Gastrocnemius medialis (tissue), 4 donors: ENCODE measurements around the gene CCNT2. TPM values are rescaled to one million over a fixed set of nuclear protein-coding genes. Genes with fewer than 3 reads are reported as not detected.

Experiments
- ATAC-seq, 2 donors: fragments of 150-250 bp; one replicate each; pipeline ENCODE4 v1.9.1; 2016
- DNase-seq, 2 donors: peaks; one replicate each; pipeline ENCODE4 v3.0.0-alpha.2; 2019
- H3K27ac ChIP-seq, 4 donors: fragments of 200-600 bp; sonication (generic); 1 replicate in 1 of 4; 2 replicates in 3 of 4; pipeline ENCODE4 v1.5.1; 2016 to 2018; ENCODE audit warnings: mild to moderate bottlenecking in 2 of 4, moderate library complexity in 1 of 4
- H3K27me3 ChIP-seq, 3 donors: fragments of 200-600 bp; sonication (generic) in 2 of 3; 1 replicate in 1 of 3; 2 replicates in 2 of 3; pipeline versions ENCODE4 v1.5.1 to v1.6.0; 2016 to 2019; ENCODE audit warnings: mild to moderate bottlenecking in 1 of 3, moderate library complexity in 1 of 3
- H3K36me3 ChIP-seq, 2 donors: fragments of 200-600 bp; sonication (generic) in 1 of 2; one replicate each; pipeline ENCODE4 v1.5.1; 2017 to 2018
- H3K4me1 ChIP-seq, 2 donors: fragments of 200-600 bp; sonication (generic) in 1 of 2; one replicate each; pipeline ENCODE4 v1.5.1; 2016 to 2017; ENCODE audit warnings: mild to moderate bottlenecking in 2 of 2
- H3K4me3 ChIP-seq, 4 donors: fragments of 200-600 bp; sonication (generic) in 3 of 4; 1 replicate in 1 of 4; 2 replicates in 3 of 4; pipeline ENCODE4 v1.5.1; 2016 to 2019; ENCODE audit warnings: mild to moderate bottlenecking in 2 of 4
- H3K9me3 ChIP-seq, 3 donors: fragments of 200-600 bp; sonication (generic) in 2 of 3; 1 replicate in 1 of 3; 2 replicates in 2 of 3; pipeline ENCODE4 v1.5.1; 2016 to 2019
- CTCF ChIP-seq, 5 experiments: fragments of 450-650 bp in 3 of 5; fragments of 200-600 bp in 2 of 5; sonication (generic) in 2 of 5; IDR thresholded peaks in 4 of 5; conservative IDR thresholded peaks in 1 of 5; 1 replicate in 4 of 5; 2 replicates in 1 of 5; pipeline ENCODE4 v1.5.1; 2016 to 2019; ENCODE audit warnings: antibody characterized with exemption in 5 of 5, mild to moderate bottlenecking in 3 of 5, moderate library complexity in 3 of 5
- POLR2A ChIP-seq, 2 donors: fragments of 450-650 bp; IDR thresholded peaks; one replicate each; pipeline ENCODE4 v1.6.1; 2017; ENCODE audit warnings: antibody characterized with exemption in 2 of 2, mild to moderate bottlenecking in 2 of 2, moderate library complexity in 2 of 2
- in situ Hi-C, 4 donors: fragments of 200-750 bp; cut with MboI; loops; one replicate each; pipeline versions ENCODE4 v1.15.0 to v1.8.0; 2017; ENCODE audit warnings: low sequenced_read_pairs in 4 of 4
- intact Hi-C: fragments of 100-400 bp; cut with DNase I; formaldehyde crosslinking; loops from one replicate; pipeline ENCODE4 v1.15.1; 2023; ENCODE audit warnings: low total_unique reads
- total RNA-seq, 4 donors: library from RNA; depleted of rRNA; stranded (reverse); fragments of >200 nt; gene quantifications; one replicate each; pipeline versions ENCODE4 v1.1.0 to v1.2.3, GENCODE V29; 2016

The CCNT2 gene
- total RNA-seq, 4 donors from 2014 or later = 11.6 to 28.4 (median 18.6) TPM

GRCh38 chr2:134934150-134934549 lies 15.5 kb downstream of the CCNT2 start:
- ATAC-seq (no peak), DNase-seq (no peak)
- H3K36me3 ChIP-seq = peaks cover 0 to 22% of the 10 kb centered on the region in 2 donors
- no peak overlapping the region for H3K27ac ChIP-seq
- intact Hi-C loops (loop anchor here (1.0 kb wide), 1 partner anchor 26 kb away; no protein-coding TSS in a partner anchor), in situ Hi-C loops (no loop called here)
- H3K27me3 ChIP-seq = no peaks in the 10 kb centered on the region
- TF ChIP-seq POLR2A (IDR thresholded peaks at IDR 0.05) (no peak), CTCF (IDR thresholded peaks at IDR 0.05 in 4 of 5, conservative IDR thresholded peaks at IDR 0.05 in 1 of 5) (no peak)
- peaks cover 32 to 44% of the 10 kb centered on the region in 2 donors for H3K4me1 ChIP-seq
- H3K4me3 ChIP-seq = no peak overlapping the region
- no peaks in the 10 kb centered on the region for H3K9me3 ChIP-seq

GRCh38 chr2:134934641-134935040 lies 16.0 kb downstream of the CCNT2 start:
- ATAC-seq (no peak), DNase-seq (no peak)
- Histone ChIP-seq H3K36me3 (peaks cover 0 to 27% of the 10 kb centered on the region in 2 donors), H3K4me3 (no peak overlapping the region), H3K27ac (no peak overlapping the region), H3K4me1 (peaks cover 32 to 41% of the 10 kb centered on the region in 2 donors), H3K9me3 (no peaks in the 10 kb centered on the region), H3K27me3 (no peaks in the 10 kb centered on the region)
- TF ChIP-seq POLR2A (IDR thresholded peaks at IDR 0.05) (no peak), CTCF (IDR thresholded peaks at IDR 0.05 in 4 of 5, conservative IDR thresholded peaks at IDR 0.05 in 1 of 5) (no peak)
- intact Hi-C loops = loop anchor here (1.0 kb wide), 1 partner anchor 26 kb away; no protein-coding TSS in a partner anchor
- in situ Hi-C loops = no loop called here

- Histone ChIP-seq H3K36me3 (peaks cover 0 to 46% of the 10 kb centered on the region in 2 donors), H3K4me3 (no peak overlapping the region), H3K9me3 (no peaks in the 10 kb centered on the region), H3K27me3 (no peaks in the 10 kb centered on the region), H3K27ac (no peak overlapping the region), H3K4me1 (peaks cover 32 to 33% of the 10 kb centered on the region in 2 donors)
- intact Hi-C loops (no loop called here), in situ Hi-C loops (no loop called here)
- no peak for TF ChIP-seq CTCF (IDR thresholded peaks at IDR 0.05 in 4 of 5, conservative IDR thresholded peaks at IDR 0.05 in 1 of 5)
- no peak for TF ChIP-seq POLR2A (IDR thresholded peaks at IDR 0.05)
- DNase-seq = no peak
- ATAC-seq = no peak
Observed at GRCh38 chr2:134936691-134937090, 18.1 kb downstream of the CCNT2 start.

- in situ Hi-C loops = no loop called here
- Histone ChIP-seq H3K9me3 (no peaks in the 10 kb centered on the region), H3K27me3 (no peaks in the 10 kb centered on the region), H3K27ac (no peak overlapping the region), H3K4me3 (no peak overlapping the region), H3K36me3 (peaks cover 0 to 71% of the 10 kb centered on the region in 2 donors), H3K4me1 (no peaks in the 10 kb centered on the region)
- ATAC-seq = no peak
- no peak for TF ChIP-seq CTCF (IDR thresholded peaks at IDR 0.05 in 4 of 5, conservative IDR thresholded peaks at IDR 0.05 in 1 of 5)
- TF ChIP-seq POLR2A (IDR thresholded peaks at IDR 0.05) = no peak
- no peak for DNase-seq
- intact Hi-C loops = no loop called here
Observed at GRCh38 chr2:134943540-134943939, 24.9 kb downstream of the CCNT2 start.

GRCh38 chr2:134944975-134945374 lies 26.4 kb downstream of the CCNT2 start:
- in situ Hi-C loops (no loop called here), intact Hi-C loops (no loop called here)
- DNase-seq = no peak
- TF ChIP-seq CTCF (IDR thresholded peaks at IDR 0.05 in 4 of 5, conservative IDR thresholded peaks at IDR 0.05 in 1 of 5) (no peak), POLR2A (IDR thresholded peaks at IDR 0.05) (no peak)
- Histone ChIP-seq H3K4me3 (no peak overlapping the region), H3K27ac (no peak overlapping the region), H3K9me3 (no peaks in the 10 kb centered on the region), H3K4me1 (no peaks in the 10 kb centered on the region), H3K36me3 (peaks cover 0 to 71% of the 10 kb centered on the region in 2 donors), H3K27me3 (no peaks in the 10 kb centered on the region)
- ATAC-seq = no peak
